ENCODE results near the gene PTPRT. TPM values are rescaled to one million over a fixed set of nuclear protein-coding genes. Genes with fewer than 3 reads are reported as not detected.

PTPRT gene
- total RNA-seq, 2 experiments from 2014 or later = not detected

GRCh38 chr20:42985628-42986027 is 204.1 kb downstream of the PTPRT start:
- H3K4me1 Mint-ChIP-seq = no peaks in the 10 kb centered on the region
- no peak overlapping the region for H3K4me3 Mint-ChIP-seq
- H3K27ac Mint-ChIP-seq = no peak overlapping the region
- no peak for DNase-seq
- peaks cover 3% of the 10 kb centered on the region for H3K9me3 Mint-ChIP-seq
- POLR2A ChIA-PET = no interaction called here
- H3K27me3 Mint-ChIP-seq = no peaks in the 10 kb centered on the region
- no peak for ATAC-seq (ENCODE audit: low read depth)
- no peaks in the 10 kb centered on the region for H3K36me3 Mint-ChIP-seq

- Mint-ChIP-seq H3K27me3 (no peaks in the 10 kb centered on the region), H3K9me3 (peaks cover 1% of the 10 kb centered on the region)
Observed at GRCh38 chr20:42982218-42982617, 207.5 kb downstream of the PTPRT start.

GRCh38 chr20:42981253-42981652 is 208.5 kb downstream of the PTPRT start:
- H3K4me1 Mint-ChIP-seq = no peaks in the 10 kb centered on the region
- no peak for ATAC-seq (ENCODE audit: low read depth)
- H3K36me3 Mint-ChIP-seq = no peaks in the 10 kb centered on the region
- POLR2A ChIA-PET = no interaction called here
- H3K27me3 Mint-ChIP-seq = no peaks in the 10 kb centered on the region
- no peak overlapping the region for H3K27ac Mint-ChIP-seq
- no peak for DNase-seq
- peaks cover 1% of the 10 kb centered on the region for H3K9me3 Mint-ChIP-seq
- no peak overlapping the region for H3K4me3 Mint-ChIP-seq

More at GRCh38 chr20:42982218-42982617, 207.5 kb downstream of the PTPRT start:
- POLR2A ChIA-PET = no interaction called here
- H3K27ac Mint-ChIP-seq = no peak overlapping the region
- no peak for ATAC-seq (ENCODE audit: low read depth)
- H3K4me1 Mint-ChIP-seq = no peaks in the 10 kb centered on the region
- no peak for DNase-seq
- no peak overlapping the region for H3K4me3 Mint-ChIP-seq
- no peaks in the 10 kb centered on the region for H3K36me3 Mint-ChIP-seq

- Mint-ChIP-seq H3K4me3 (no peak overlapping the region), H3K4me1 (no peaks in the 10 kb centered on the region), H3K27me3 (no peaks in the 10 kb centered on the region), H3K9me3 (peaks cover 1% of the 10 kb centered on the region), H3K27ac (no peak overlapping the region), H3K36me3 (no peaks in the 10 kb centered on the region)
- POLR2A ChIA-PET = no interaction called here
- ATAC-seq (ENCODE audit: low read depth) (no peak), DNase-seq (no peak)
Observed at GRCh38 chr20:42979720-42980119, 210.0 kb downstream of the PTPRT start.

GRCh38 chr20:42978184-42978974 is 211.3 kb downstream of the PTPRT start:
- ATAC-seq (ENCODE audit: low read depth) = no peak
- Mint-ChIP-seq H3K4me3 (no peak overlapping the region), H3K4me1 (no peaks in the 10 kb centered on the region), H3K9me3 (peaks cover 1% of the 10 kb centered on the region), H3K36me3 (no peaks in the 10 kb centered on the region), H3K27ac (no peak overlapping the region), H3K27me3 (no peaks in the 10 kb centered on the region)
- POLR2A ChIA-PET = no interaction called here
- DNase-seq = no peak

GRCh38 chr20:42975974-42976373 is 213.7 kb downstream of the PTPRT start:
- POLR2A ChIA-PET = no interaction called here
- Mint-ChIP-seq H3K9me3 (peaks cover 3% of the 10 kb centered on the region), H3K36me3 (no peaks in the 10 kb centered on the region), H3K4me1 (no peaks in the 10 kb centered on the region), H3K27ac (no peak overlapping the region), H3K4me3 (no peak overlapping the region), H3K27me3 (no peaks in the 10 kb centered on the region)
- no peak for ATAC-seq (ENCODE audit: low read depth)
- no peak for DNase-seq

GRCh38 chr20:42974347-42974746 is 215.4 kb downstream of the PTPRT start:
- Mint-ChIP-seq H3K4me1 (no peaks in the 10 kb centered on the region), H3K36me3 (no peaks in the 10 kb centered on the region), H3K9me3 (peaks cover 3% of the 10 kb centered on the region), H3K4me3 (no peak overlapping the region), H3K27ac (no peak overlapping the region), H3K27me3 (no peaks in the 10 kb centered on the region)
- POLR2A ChIA-PET = no interaction called here
- DNase-seq = no peak
- ATAC-seq (ENCODE audit: low read depth) = no peak

GRCh38 chr20:42972591-42972990 is 217.1 kb downstream of the PTPRT start:
- Mint-ChIP-seq H3K9me3 (peaks cover 4% of the 10 kb centered on the region), H3K27me3 (no peaks in the 10 kb centered on the region), H3K36me3 (no peaks in the 10 kb centered on the region), H3K4me1 (no peaks in the 10 kb centered on the region), H3K27ac (no peak overlapping the region), H3K4me3 (no peak overlapping the region)
- ATAC-seq (ENCODE audit: low read depth) (no peak), DNase-seq (no peak)
- POLR2A ChIA-PET = no interaction called here

GRCh38 chr20:42968746-42969145 is 221.0 kb downstream of the PTPRT start:
- no peaks in the 10 kb centered on the region for H3K27me3 Mint-ChIP-seq
- POLR2A ChIA-PET = no interaction called here
- DNase-seq = no peak
- H3K4me1 Mint-ChIP-seq = no peaks in the 10 kb centered on the region
- ATAC-seq (ENCODE audit: low read depth) = no peak
- no peak overlapping the region for H3K4me3 Mint-ChIP-seq
- H3K27ac Mint-ChIP-seq = no peak overlapping the region
- peaks cover 7% of the 10 kb centered on the region for H3K9me3 Mint-ChIP-seq
- H3K36me3 Mint-ChIP-seq = no peaks in the 10 kb centered on the region

- H3K27ac Mint-ChIP-seq = no peak overlapping the region
- H3K9me3 Mint-ChIP-seq = peaks cover 6% of the 10 kb centered on the region
- no peak for ATAC-seq (ENCODE audit: low read depth)
Observed at GRCh38 chr20:42963796-42964195, 225.9 kb downstream of the PTPRT start.

GRCh38 chr20:42961771-42962170 is 227.9 kb downstream of the PTPRT start:
- ATAC-seq (ENCODE audit: low read depth) = no peak
- no peaks in the 10 kb centered on the region for H3K27me3 Mint-ChIP-seq
- H3K4me3 Mint-ChIP-seq = no peak overlapping the region
- POLR2A ChIA-PET = no interaction called here
- H3K4me1 Mint-ChIP-seq = no peaks in the 10 kb centered on the region
- peaks cover 5% of the 10 kb centered on the region for H3K9me3 Mint-ChIP-seq
- no peaks in the 10 kb centered on the region for H3K36me3 Mint-ChIP-seq
- DNase-seq = no peak
- H3K27ac Mint-ChIP-seq = no peak overlapping the region

More at GRCh38 chr20:42963796-42964195, 225.9 kb downstream of the PTPRT start:
- DNase-seq = no peak
- POLR2A ChIA-PET = no interaction called here
- no peaks in the 10 kb centered on the region for H3K27me3 Mint-ChIP-seq
- H3K36me3 Mint-ChIP-seq = no peaks in the 10 kb centered on the region
- H3K4me3 Mint-ChIP-seq = no peak overlapping the region
- no peaks in the 10 kb centered on the region for H3K4me1 Mint-ChIP-seq

GRCh38 chr20:42959996-42960395 is 229.7 kb downstream of the PTPRT start:
- Mint-ChIP-seq H3K9me3 (peaks cover 2% of the 10 kb centered on the region), H3K27ac (no peak overlapping the region), H3K4me3 (no peak overlapping the region), H3K36me3 (no peaks in the 10 kb centered on the region), H3K4me1 (no peaks in the 10 kb centered on the region), H3K27me3 (no peaks in the 10 kb centered on the region)
- POLR2A ChIA-PET = no interaction called here
- DNase-seq (no peak), ATAC-seq (ENCODE audit: low read depth) (no peak)

GRCh38 chr20:42958367-42959069 is 231.2 kb downstream of the PTPRT start:
- Mint-ChIP-seq H3K27ac (no peak overlapping the region), H3K36me3 (no peaks in the 10 kb centered on the region), H3K4me3 (no peak overlapping the region), H3K4me1 (no peaks in the 10 kb centered on the region), H3K9me3 (peaks cover 2% of the 10 kb centered on the region), H3K27me3 (no peaks in the 10 kb centered on the region)
- DNase-seq (no peak), ATAC-seq (ENCODE audit: low read depth) (no peak)
- POLR2A ChIA-PET = no interaction called here

GRCh38 chr20:42957704-42958095 is 232.0 kb downstream of the PTPRT start:
- no peaks in the 10 kb centered on the region for H3K4me1 Mint-ChIP-seq
- peaks cover 2% of the 10 kb centered on the region for H3K9me3 Mint-ChIP-seq
- ATAC-seq (ENCODE audit: low read depth) (no peak), DNase-seq (no peak)
- no peaks in the 10 kb centered on the region for H3K36me3 Mint-ChIP-seq
- H3K27me3 Mint-ChIP-seq = no peaks in the 10 kb centered on the region
- H3K4me3 Mint-ChIP-seq = no peak overlapping the region
- H3K27ac Mint-ChIP-seq = no peak overlapping the region
- POLR2A ChIA-PET = no interaction called here

Measured in activated naive CD8-positive, alpha-beta T cell treated with anti-CD3 and anti-CD28 coated beads, Interleukin-2, amount 10 ng/mL, durations not matched to agents 7 days and 5 days (primary cell).